Right cardiac atrium (tissue), 5 donors: ENCODE measurements around the gene HPN. TPM values are rescaled to one million over a fixed set of nuclear protein-coding genes. Genes with fewer than 3 reads are reported as not detected.
A peak's percentile ranks its signal among the peaks of the same experiment; 100 is the strongest.
"Not testable (repeated sequence)": the region's sequence is repeated elsewhere in the genome, so short reads cannot be mapped to it uniquely, and the experiment has no call there.

ENCODE experiments used
- ATAC-seq, 2 donors: fragments of 200-7000 bp; cut with Tn5 transposase; one replicate each; pipeline versions ENCODE4 v1.8.0 to v1.9.1; 2020; ENCODE audit warnings: moderate library complexity in 2 of 2, mild to moderate bottlenecking in 1 of 2
- DNase-seq, 3 donors: peaks; one replicate each; pipeline ENCODE4 v3.0.0-alpha.2; 2020
- H3K27ac ChIP-seq: one replicate; pipeline ENCODE4 v1.5.1; 2013; ENCODE audit warnings: mild to moderate bottlenecking, low read length, control low read depth, moderate library complexity
- H3K27me3 ChIP-seq: one replicate; pipeline ENCODE4 v1.6.1; 2013; ENCODE audit not compliant: control insufficient read depth, insufficient read depth
- H3K4me1 ChIP-seq: one replicate; pipeline ENCODE4 v1.6.1; 2013; ENCODE audit warnings: low read length; ENCODE audit not compliant: control insufficient read depth, insufficient read depth
- H3K4me3 ChIP-seq: one replicate; pipeline ENCODE4 v1.5.1; 2013; ENCODE audit warnings: low read length, control low read depth
- H3K9me3 ChIP-seq: one replicate; pipeline ENCODE4 v1.6.1; 2013; ENCODE audit warnings: low read length; ENCODE audit not compliant: control insufficient read depth
- WGBS: extraction: QIAGEN DNeasy Blood & Tissue Kit; methylation state at CpG from one replicate; pipeline ENCODE4 v1.1.7; 2013; 5-methylcytosine and 5-hydroxymethylcytosine counted together
- intact Hi-C, 4 donors: fragments of 100-400 bp; cut with DNase I; formaldehyde crosslinking; loops; one replicate each; pipeline versions ENCODE4 v1.11.0 to v1.14.0; 2022 to 2023
- polyA plus RNA-seq: library from polyadenylated mRNA; stranded (reverse); fragments of 200-250 nt; gene quantifications from one replicate; pipeline ENCODE4 v1.2.3, GENCODE V29; 2013
- total RNA-seq, 4 donors: library from RNA; stranded (reverse); fragmentation: NEBNext Ultra II Directional; extraction: Animal tissue kit (Norgen Biotek cat#: 25700); gene quantifications; one replicate each; pipeline ENCODE4 v1.2.1, GENCODE V29; 2021
- donor health status: healthy with polysubstance abuse.
- donor health status: DM: no; HTN: yes; CAD: no.
- donor health status: DM: no; HTN: no; CAD: no.
- donor health status: DM: no; HTN: yes; CAD: no; lungs with severe emphysema.
- donor health status: DM: yes; HTN: yes; CAD: no.

Gene HPN
- total and polyA plus RNA-seq, 5 donors: 1.5 to 7.0 (median 4.5) TPM

GRCh38 chr19:35009424-35010415, 31.8 kb upstream of the HPN start:
- intact Hi-C loops: loop anchor here in 2 of 4 donors (5.0 kb wide), 1 partner anchor 37 kb away; no protein-coding TSS in a partner anchor

GRCh38 chr19:35011091-35011689, 30.3 kb upstream of the HPN start:
- Histone ChIP-seq H3K27me3 (no peaks in the 10 kb centered on the region), H3K27ac (no peak overlapping the region), H3K4me3 (no peak overlapping the region), H3K4me1 (no peaks in the 10 kb centered on the region), H3K9me3 (no peaks in the 10 kb centered on the region)
- intact Hi-C loops: loop anchor here in 2 of 4 donors (5.0 kb wide), 1 partner anchor 39 kb away; no protein-coding TSS in a partner anchor
- ATAC-seq (no peak), DNase-seq (peak in 2 of 3 donors; percentile 47 to 54)
- WGBS: 78% methylated on average over 13 of the region's 13 CpGs

More at GRCh38 chr19:35009424-35010415, 31.8 kb upstream of the HPN start:
- Histone ChIP-seq H3K4me1 (no peaks in the 10 kb centered on the region), H3K27ac (no peak overlapping the region), H3K4me3 (no peak overlapping the region), H3K27me3 (no peaks in the 10 kb centered on the region), H3K9me3 (no peaks in the 10 kb centered on the region)
- DNase-seq: peak in 1 of 3 donors; percentile 36
- no peak for ATAC-seq
- 89% methylated on average over 36 of the region's 36 CpGs for WGBS

- no peaks in the 10 kb centered on the region for H3K9me3 ChIP-seq
- no peak for ATAC-seq
- intact Hi-C loops: loop anchor here in 3 of 4 donors (2.0 to 5.0 kb wide), 2 partner anchors 39 to 40 kb away; no protein-coding TSS in a partner anchor
- no peaks in the 10 kb centered on the region for H3K27me3 ChIP-seq
- no peak overlapping the region for H3K4me3 ChIP-seq
- 76% methylated on average over 18 of the region's 18 CpGs for WGBS
- no peak overlapping the region for H3K27ac ChIP-seq
- no peaks in the 10 kb centered on the region for H3K4me1 ChIP-seq
- DNase-seq: peak in 2 of 3 donors; percentile 48 to 50
These were observed 29.5 kb upstream of the HPN start for GRCh38 chr19:35011737-35012682.

GRCh38 chr19:35013041-35013819, 28.3 kb upstream of the HPN start:
- peak; percentile 78 to 93 (median 91) for DNase-seq

GRCh38 chr19:35013820-35014754, 27.4 kb upstream of the HPN start:
- intact Hi-C loops: loop anchor here (1.0 to 5.0 kb wide), 3 partner anchors 41 to 42 kb away; no protein-coding TSS in a partner anchor
- DNase-seq (peak in 2 of 3 donors; percentile 58 to 66), ATAC-seq (no peak)
- Histone ChIP-seq H3K4me1 (no peaks in the 10 kb centered on the region), H3K9me3 (no peaks in the 10 kb centered on the region), H3K27me3 (no peaks in the 10 kb centered on the region), H3K27ac (no peak overlapping the region), H3K4me3 (no peak overlapping the region)
- WGBS: 81% methylated on average over 23 of the region's 23 CpGs

More at GRCh38 chr19:35013041-35013819, 28.3 kb upstream of the HPN start:
- intact Hi-C loops: loop anchor here (1.0 to 5.0 kb wide), 3 partner anchors 40 to 41 kb away; no protein-coding TSS in a partner anchor
- no peaks in the 10 kb centered on the region for H3K9me3 ChIP-seq
- H3K4me3 ChIP-seq: no peak overlapping the region
- H3K4me1 ChIP-seq: no peaks in the 10 kb centered on the region
- ATAC-seq: peak; percentile 60 to 80
- no peak overlapping the region for H3K27ac ChIP-seq
- WGBS: 50% methylated on average over 32 of the region's 32 CpGs
- H3K27me3 ChIP-seq: no peaks in the 10 kb centered on the region

- not testable (repeated sequence) for H3K9me3 ChIP-seq, H3K27me3 ChIP-seq, H3K4me1 ChIP-seq, H3K4me3 ChIP-seq, H3K27ac ChIP-seq, ATAC-seq
- intact Hi-C loops: loop anchor here in 2 of 4 donors (5.0 kb wide), 1 partner anchor 42 kb away; no protein-coding TSS in a partner anchor
- 94% methylated on average over 4 of the region's 4 CpGs for WGBS
- peak in 1 of 3 donors; percentile 6 for DNase-seq
These were observed 26.7 kb upstream of the HPN start for GRCh38 chr19:35014774-35015173.

- ATAC-seq (no peak), DNase-seq (peak in 2 of 3 donors; percentile 65)
- intact Hi-C loops: no loop called here
- Histone ChIP-seq H3K27ac (no peak overlapping the region), H3K9me3 (no peaks in the 10 kb centered on the region), H3K27me3 (no peaks in the 10 kb centered on the region), H3K4me1 (no peaks in the 10 kb centered on the region), H3K4me3 (no peak overlapping the region)
- WGBS: 86% methylated on average over 16 of the region's 16 CpGs
These were observed 26.1 kb upstream of the HPN start for GRCh38 chr19:35015270-35015953.

GRCh38 chr19:35015954-35016351, 25.6 kb upstream of the HPN start:
- 98% methylated on average over 6 of the region's 6 CpGs for WGBS
- Histone ChIP-seq H3K4me1 (no peaks in the 10 kb centered on the region), H3K27ac (no peak overlapping the region), H3K27me3 (no peaks in the 10 kb centered on the region), H3K9me3 (no peaks in the 10 kb centered on the region), H3K4me3 (no peak overlapping the region)
- intact Hi-C loops: no loop called here
- DNase-seq: no peak
- no peak for ATAC-seq
